GM21786 (cell line): ENCODE measurements around the gene TRIM65.

Experiments used
- ATAC-seq: cut with Tn5 transposase; IDR thresholded peaks from one replicate; pipeline ENCODE4 v1.9.1; 2021; ENCODE audit not compliant: unreplicated experiment

TRIM65 gene

GRCh38 chr17:75917917-75918445 lies 21.2 kb upstream of the TRIM65 start:
- no peak for ATAC-seq

DNA sequence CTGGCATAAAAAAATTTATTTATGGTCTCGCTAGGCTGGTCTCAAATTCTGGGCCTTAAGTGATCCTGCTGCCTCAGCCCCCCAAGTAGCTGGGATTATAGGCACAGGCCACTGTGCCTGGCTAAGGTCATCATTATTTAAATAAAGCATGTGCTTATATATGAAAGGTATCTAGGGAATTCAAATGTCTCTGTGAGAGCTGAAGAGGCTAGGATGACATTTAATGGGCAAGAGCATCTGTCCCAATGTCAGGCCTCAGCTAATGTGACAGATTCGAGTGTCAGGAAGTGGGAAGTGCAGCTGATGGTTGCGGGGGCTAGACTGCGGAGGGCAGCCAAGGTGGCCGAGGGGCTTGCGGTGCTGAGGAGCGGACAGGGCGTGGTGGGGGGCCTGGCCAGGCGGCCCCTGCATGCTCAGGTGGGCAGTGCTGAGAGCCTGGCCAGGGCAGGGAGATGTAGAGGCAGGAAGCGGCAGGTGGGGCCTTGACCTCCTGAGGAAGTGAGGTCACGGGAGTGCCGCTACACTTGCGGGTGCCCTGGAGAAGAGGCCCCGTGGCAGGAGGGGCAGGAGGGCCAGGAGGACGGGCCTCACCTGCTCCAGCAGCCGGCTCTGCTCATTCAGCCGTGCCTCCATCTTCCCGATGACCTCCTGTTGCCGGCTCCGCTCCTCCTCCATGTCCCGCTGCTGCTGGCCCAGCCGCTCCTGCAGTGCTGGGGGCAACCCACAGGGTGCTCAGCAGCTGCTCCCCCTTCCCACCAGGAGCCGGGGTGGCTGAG lies 20.6 kb upstream of the TRIM65 start:
- no peak for ATAC-seq

- no peak for ATAC-seq
These were observed 18.5 kb upstream of the TRIM65 start for GRCh38 chr17:75915268-75915667.

DNA sequence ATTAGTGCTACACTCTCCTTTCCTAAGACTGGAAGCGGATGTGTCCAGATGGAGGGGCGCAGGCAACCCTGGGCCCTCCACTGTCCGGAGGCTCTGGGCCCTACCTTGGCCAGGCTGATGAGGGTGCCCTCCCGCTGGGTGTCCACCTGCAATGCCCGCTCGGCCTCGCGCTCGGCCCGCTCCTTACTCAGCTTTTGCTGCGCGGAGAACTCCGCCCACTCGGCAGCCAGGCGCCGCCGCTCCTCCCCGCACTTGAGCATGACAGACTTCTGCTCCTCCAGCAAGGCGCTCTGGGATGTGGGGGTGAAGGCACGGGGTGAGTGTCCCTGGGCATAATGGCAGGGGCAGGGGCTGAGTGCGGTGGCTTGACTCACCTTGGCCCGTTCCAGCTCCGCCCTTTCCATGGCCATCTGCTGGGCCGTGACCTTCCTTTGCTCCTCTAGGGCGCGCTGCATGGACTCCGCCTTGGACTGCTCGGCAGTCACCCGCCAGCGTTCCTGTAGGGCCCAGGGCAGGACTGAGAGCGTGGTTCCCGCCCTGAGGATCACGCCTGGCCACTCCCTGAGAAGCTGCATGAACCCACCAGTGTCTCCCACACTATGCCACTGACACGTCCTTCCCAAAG lies 18.0 kb upstream of the TRIM65 start:
- ATAC-seq, result no peak

DNA sequence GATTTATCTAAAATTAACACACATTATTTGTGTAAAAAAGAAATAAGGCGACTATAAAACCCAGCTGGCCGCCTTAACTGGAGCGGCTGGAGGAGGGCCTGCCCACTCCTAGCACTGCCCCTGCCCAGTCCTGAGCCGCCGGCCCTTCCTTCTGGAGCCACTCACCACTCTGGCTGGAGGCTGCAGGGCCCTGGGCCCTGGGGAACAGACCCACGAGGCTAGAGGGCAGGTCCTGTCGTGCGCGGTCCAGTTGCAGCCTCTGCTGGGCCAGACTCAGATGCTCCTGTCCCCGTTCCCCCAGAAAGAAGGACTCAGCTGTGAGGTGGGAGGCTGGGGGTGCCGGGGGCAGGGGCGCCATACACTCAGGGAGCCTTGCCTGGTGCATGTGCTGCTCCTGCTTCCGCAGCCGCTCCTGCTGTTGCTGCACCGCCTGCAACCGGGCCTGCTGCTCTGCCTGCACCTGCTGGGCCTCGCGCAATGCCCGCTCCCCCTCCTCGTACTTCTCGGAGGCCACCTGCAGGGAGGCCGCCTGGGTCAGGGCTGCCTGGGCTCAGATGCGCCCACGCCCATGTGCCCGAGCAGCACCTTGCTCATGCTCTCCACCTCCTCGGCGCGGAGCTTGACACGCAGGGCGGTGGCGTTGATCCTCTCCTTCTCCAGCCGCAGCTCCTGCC lies 16.9 kb upstream of the TRIM65 start:
- no peak for ATAC-seq

DNA sequence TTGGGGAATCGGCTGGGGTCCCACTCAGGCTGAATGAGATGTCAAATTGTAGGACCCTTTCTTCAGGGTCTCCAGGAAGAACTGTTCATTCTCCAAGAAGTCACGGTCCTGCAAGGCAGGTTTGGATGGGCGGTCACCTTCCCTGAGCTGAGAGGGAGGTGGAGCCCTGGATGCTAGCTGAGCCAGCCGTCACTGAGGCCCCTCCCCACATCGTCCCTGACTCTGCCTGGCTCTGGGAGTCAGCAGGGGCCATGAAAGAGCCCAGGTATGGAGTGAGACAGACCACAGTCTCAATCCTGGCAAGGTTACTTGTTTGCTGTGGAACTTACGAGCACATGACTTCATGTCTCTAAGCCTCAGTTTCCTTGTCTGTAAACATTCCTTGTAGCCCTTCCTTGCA lies 13.9 kb upstream of the TRIM65 start:
- no peak for ATAC-seq

DNA sequence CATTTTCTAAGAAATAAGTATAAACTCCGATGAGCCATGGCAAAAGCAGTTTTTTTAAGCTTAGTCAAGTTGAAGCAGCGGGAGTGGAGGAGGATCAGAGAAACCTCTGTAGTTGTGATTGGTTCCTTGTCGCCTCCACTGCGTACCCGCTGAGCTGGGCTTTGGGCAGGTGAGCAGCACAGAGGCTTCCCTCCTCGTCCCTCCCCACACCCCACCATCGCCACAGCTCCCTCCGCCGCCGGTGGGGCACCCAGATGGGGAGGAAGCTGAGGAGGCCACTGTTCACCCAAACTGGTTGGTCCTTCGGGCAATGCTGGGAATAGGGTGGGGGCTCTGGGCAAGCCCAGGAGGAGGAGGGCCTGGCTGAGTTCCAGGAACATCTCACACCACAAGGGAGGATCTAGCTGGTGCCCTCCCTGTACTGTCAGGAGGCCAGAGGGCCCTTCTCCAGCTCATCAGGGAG lies 13.1 kb upstream of the TRIM65 start:
- ATAC-seq, result no peak

GRCh38 chr17:75909051-75909811 lies 12.5 kb upstream of the TRIM65 start:
- ATAC-seq, result no peak

- ATAC-seq, result no peak
These were observed 11.4 kb upstream of the TRIM65 start for GRCh38 chr17:75908201-75908600.

DNA sequence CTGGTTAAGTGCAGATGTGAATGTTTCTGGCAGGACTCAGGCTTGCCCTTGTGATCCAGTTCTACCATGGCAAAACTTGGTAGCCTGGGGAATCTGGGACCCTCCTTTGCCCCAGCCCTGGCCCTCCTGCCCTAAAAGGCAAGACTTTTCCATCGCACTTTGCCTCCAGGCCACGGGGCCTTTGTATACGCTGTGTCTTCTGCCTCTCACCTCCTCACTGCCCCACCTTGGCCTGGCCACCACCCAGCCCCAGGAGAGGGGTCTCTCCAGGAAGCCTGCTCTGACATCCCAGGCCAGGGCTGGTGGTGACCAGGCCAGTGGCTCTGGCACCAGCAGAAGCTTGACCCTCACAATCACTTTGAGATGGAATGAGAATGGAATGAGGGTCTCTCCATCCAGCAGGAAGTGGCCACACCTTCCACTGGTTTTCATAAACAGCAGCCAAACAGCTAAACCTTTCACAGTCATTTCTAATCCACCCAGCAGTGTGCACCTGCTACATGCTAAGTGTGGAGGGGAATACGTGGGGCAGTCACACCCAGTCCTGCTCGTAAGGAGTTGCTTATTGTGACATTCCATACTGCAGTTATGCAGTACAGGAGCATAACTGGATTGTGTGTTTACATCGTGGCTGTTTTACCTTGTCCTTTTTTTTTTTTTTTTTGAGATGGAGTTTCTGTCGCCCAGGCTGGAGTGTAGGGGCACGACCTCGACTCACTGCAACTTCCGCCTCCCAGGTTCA lies 9.6 kb upstream of the TRIM65 start:
- no peak for ATAC-seq

DNA sequence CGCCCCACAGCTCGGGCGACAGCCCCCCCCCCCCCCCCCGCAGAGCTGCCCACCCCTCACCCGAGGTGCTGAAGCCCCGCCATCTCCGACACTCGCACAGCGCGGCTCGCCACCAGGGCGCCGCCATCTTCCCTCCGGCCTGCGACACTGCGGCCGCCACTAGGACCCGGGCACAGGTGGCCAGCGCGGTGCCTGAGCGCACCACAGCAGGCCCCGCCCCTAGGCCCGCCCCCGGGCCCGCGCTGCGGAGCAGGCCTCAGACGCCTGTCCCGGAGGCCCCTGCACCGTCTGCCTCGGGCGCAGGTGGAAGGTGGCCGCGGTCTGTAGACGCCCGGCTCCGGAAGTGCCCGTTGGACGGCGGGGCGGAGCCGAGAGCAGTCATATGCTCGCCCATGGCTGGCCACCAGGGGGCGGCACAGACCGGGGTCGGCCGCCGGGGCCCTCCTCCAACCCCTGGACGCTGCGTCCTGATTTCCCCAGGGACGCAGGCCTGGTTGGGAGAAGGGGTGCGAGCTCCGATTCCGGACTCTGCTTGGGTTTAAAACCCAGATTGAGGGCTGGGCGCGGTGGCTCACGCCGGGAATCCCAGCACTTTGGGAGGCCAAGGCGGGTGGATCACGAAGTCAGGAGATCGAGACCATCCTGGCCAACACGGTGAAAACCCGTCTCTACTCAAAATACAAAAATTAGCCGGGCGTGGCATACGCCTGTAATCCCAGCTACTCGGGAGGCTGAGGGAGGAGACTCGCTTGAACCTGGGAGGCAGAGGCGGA lies 8.2 kb upstream of the TRIM65 start, which contains the start of gene MRPL38:
MRPL38 (minus strand) TSS at position 136 of the 773 bp plus-strand sequence; CDS start at position 127, 9 bp downstream.
- peak; percentile 95 for ATAC-seq

GRCh38 chr17:75902406-75902805 lies 5.7 kb upstream of the TRIM65 start:
- ATAC-seq, result no peak

DNA sequence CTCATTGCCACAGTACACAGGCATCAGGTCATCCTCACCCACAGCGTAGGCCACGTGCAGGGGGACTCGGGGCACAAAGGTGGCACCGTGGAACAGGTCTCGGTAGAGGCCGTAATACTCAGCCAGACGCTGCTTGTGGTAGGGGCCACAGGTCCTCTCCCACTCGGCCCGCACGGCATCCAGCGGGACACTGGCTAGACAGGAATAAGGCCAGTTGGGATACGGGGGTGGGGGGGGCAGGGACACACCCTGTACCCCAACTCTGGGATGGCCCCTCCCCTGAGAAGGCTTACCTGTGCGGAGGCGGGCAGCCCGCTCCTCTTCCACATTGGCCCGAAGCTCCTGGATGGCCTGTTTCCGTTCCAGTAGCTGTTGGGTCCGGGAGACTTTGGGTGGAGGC lies 5.0 kb upstream of the TRIM65 start:
- no peak for ATAC-seq

DNA sequence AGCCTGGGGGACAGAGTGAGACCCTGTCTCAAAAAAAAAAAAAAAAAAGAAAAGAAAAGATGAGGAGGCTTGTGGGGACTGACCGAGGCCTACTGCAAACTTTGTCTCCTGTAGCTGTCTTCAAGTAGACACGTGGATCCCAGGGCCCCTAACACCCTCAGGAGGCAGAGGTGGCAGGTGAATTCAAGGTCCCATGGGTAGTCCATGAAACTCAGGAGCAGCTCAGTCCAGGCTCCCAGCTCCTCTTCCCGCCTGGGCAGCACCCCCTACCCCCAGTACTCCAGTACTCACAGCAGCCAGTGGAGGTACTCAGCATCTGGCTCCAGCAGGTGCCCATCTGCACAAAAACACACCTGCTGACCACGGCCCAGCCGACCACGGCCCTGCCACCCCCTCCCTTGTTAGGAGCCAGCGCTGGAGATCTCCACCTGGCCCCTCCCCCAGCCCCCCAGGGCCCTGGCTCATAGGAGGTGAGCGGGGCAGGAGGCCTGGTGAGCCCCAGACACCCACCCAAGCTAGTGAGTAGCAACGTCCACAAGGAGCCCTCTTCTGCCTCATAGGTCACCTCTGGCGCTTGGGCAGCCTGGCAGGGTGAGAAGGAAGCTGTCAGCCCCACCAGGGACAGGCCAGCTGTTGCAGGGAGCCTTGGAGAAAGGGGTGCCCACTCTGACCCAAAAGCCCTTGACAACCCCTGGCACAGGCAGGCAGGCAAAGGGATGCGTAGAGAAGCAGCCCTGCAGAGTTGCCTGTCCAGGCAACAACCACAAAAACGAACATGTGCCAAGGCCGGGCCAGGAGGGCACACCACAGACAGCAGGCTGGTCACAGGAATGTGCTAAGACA lies 4.2 kb upstream of the TRIM65 start:
- ATAC-seq, result no peak

DNA sequence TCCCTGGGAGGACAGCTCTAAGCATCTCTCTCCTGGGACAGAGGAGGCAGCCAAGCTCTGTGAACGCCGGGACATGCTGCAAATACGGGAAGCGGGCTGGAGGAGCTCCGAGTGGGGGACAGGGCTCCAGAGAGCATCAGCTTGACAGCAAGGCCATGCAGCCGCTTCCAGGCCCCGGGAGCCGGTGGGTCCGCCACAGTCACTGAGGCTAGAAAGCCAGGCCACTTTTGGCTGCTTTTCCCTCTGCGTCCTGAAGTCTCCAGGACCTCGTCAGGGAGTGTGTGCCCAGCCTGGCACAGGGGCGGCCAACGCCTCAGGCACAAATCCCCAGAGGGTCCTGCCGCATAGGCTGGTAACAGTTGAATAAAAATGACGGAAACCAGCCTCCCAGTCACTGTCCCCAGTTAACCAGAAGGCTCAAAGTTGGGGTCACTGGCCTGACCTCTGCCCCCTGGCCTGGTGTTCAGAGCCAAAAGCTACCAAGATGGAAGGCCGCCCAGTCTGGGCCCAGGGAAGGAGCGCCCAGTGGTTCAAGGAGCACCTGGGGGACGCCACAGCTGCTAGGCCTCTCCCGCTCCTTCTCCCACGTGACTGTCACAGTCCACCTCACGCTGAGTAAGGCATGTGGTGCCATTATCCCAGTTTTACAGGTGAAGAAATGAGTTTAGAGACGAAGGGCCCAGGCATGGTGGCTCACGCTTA lies 3.2 kb upstream of the TRIM65 start:
- no peak for ATAC-seq

DNA sequence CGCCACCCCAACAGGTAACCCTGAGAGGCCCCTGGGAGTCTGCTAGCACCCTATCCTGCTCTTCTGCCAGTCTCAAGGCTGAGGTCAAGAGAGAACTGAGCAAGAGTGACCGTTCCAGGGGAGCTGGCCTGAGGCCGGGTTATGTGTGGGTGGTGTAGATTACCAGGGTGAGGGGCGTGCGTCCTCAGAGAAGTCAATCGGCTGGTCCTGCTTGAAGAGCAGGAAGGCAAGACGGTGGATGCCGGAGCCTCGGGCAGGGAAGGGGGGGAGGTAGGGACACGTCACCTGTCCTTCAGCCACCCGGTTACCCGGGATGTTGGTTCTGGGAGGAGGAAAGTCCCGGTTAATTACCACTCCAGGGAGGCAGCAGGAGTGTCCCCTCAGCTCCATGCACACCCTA lies 2.6 kb upstream of the TRIM65 start:
- ATAC-seq, result no peak

GRCh38 chr17:75898791-75899190 lies 2.0 kb upstream of the TRIM65 start:
- no peak for ATAC-seq

GRCh38 chr17:75898065-75898464 lies 1.3 kb upstream of the TRIM65 start:
- no peak for ATAC-seq
